Heart right ventricle (tissue), 16 donors: ENCODE results near the gene IFITM1. TPM values are rescaled to one million over a fixed set of nuclear protein-coding genes. Genes with fewer than 3 reads are reported as not detected.
"Not testable (repeated sequence)": the region's sequence is repeated elsewhere in the genome, so short reads cannot be mapped to it uniquely, and the experiment has no call there.

Source experiments
- ATAC-seq, 8 donors: fragments of 200-7000 bp; cut with Tn5 transposase; one replicate each; pipeline ENCODE4 v1.9.1; 2020; ENCODE audit warnings: mild to moderate bottlenecking in 8 of 8, moderate library complexity in 8 of 8, moderate number of reproducible peaks in 1 of 8
- DNase-seq, 2 donors: peaks; one replicate each; pipeline ENCODE4 v3.0.0-alpha.2; 2020
- H3K27ac ChIP-seq, 10 donors: fragments of 200-600 bp; sonication (generic) in 2 of 10; one replicate each; pipeline versions ENCODE4 v1.5.0 to v1.8.0; 2020 to 2022; ENCODE audit warnings: mild to moderate bottlenecking in 3 of 10
- H3K27me3 ChIP-seq, 7 donors: fragments of 200-600 bp; one replicate each; pipeline ENCODE4 v1.8.0; 2021 to 2022; ENCODE audit warnings: mild to moderate bottlenecking in 2 of 7
- H3K36me3 ChIP-seq, 9 donors: fragments of 200-600 bp; sonication (generic) in 1 of 9; one replicate each; pipeline versions ENCODE4 v1.5.0 to v1.8.0; 2020 to 2022; ENCODE audit warnings: mild to moderate bottlenecking in 2 of 9
- H3K4me1 ChIP-seq, 9 donors: fragments of 200-600 bp; sonication (generic) in 1 of 9; one replicate each; pipeline versions ENCODE4 v1.5.0 to v1.8.0; 2020 to 2022; ENCODE audit warnings: mild to moderate bottlenecking in 4 of 9
- H3K4me3 ChIP-seq, 10 donors: fragments of 200-600 bp; sonication (generic) in 2 of 10; one replicate each; pipeline versions ENCODE4 v1.5.0 to v1.8.0; 2020 to 2022; ENCODE audit warnings: mild to moderate bottlenecking in 7 of 10, moderate library complexity in 2 of 10
- H3K9me3 ChIP-seq, 11 donors: fragments of 200-600 bp in 10 of 11; sonication (generic) in 2 of 11; one replicate each; pipeline versions ENCODE4 v1.5.0 to v1.8.0; 2013 to 2022; ENCODE audit warnings: mild to moderate bottlenecking in 2 of 11, control low read depth in 1 of 11, moderate library complexity in 1 of 11
- CTCF ChIP-seq, 9 donors: fragments of 200-600 bp; sonication (generic) in 2 of 9; IDR thresholded peaks; one replicate each; pipeline versions ENCODE4 v1.5.0 to v1.8.0; 2021 to 2022; ENCODE audit warnings: antibody characterized with exemption in 9 of 9, mild to moderate bottlenecking in 5 of 9, moderate library complexity in 1 of 9
- WGBS, 2 donors: extraction: QIAGEN DNeasy Blood & Tissue Kit; methylation state at CpG; one replicate each; pipeline ENCODE4 v1.1.7; 2013; ENCODE audit warnings: inconsistent platforms in 1 of 2; 5-methylcytosine and 5-hydroxymethylcytosine counted together
- intact Hi-C, 10 donors: fragments of 100-400 bp; cut with DNase I; formaldehyde crosslinking; loops; one replicate each; pipeline versions ENCODE4 v1.11.1 to v1.14.2; 2022
- polyA plus RNA-seq, 2 donors: library from polyadenylated mRNA; stranded (reverse); fragments of 200-250 nt; gene quantifications; one replicate each; pipeline ENCODE4 v1.2.3, GENCODE V29; 2013
- total RNA-seq, 10 donors: library from RNA; stranded (reverse); fragmentation: NEBNext Ultra II Directional in 3 of 10; extraction: Animal tissue kit (Norgen Biotek cat#: 25700) in 3 of 10; gene quantifications; one replicate each; pipeline versions ENCODE4 v1.2.1 to v1.2.4, GENCODE V29; 2021 to 2023
- donor health status: Arrhythmogenic right ventricular cardiomyopathy.
- donor health status: ischemic (EF 13 %, LVEDD 7.1; RV severe dilation, severe dysfunction).
- donor health status: healthy with polysubstance abuse.
- donor health status: DM: no; HTN: yes; CAD: no.
- donor health status: DM: no; HTN: no; CAD: no.
- donor health status: ischemic (EF 25% LVEDD 6.9; RV normal size, moderate dysfunction).
- donor health status: ischemic (EF 25% LVEDD 5.7; RV mildly dilated, moderate dysfunction).
- donor health status: healthy.
- donor health status: DM: yes; HTN: yes; CAD: no.
- donor health status: Ischemic cardiomyopathy.
- donor health status: ischemic (EF 35%, LVEDD 5.7; RV mildly dilated, moderate dysfunction).
- donor health status: nonischemic (EF 11% LVEDD 7.7; RV severe dilation, severe dysfunction).
- donor health status: DM: yes; HTN: yes; CAD: no.
- donor health status: PGD.
- donor health status: ischemic (EF 29% LVEDD 5.4; RV normal size, mild dysfunction).
- donor health status: nonischemic (EF 23%, LVEDD 6.1; RV moderate dilation, normal function).

The IFITM1 gene
- total and polyA plus RNA-seq, 12 donors = 51.6 to 427 (median 120) TPM

GRCh38 chr11:268716-269145 lies 45.1 kb upstream of the IFITM1 start:
- peaks cover 0 to 32% (median 15%) of the 10 kb centered on the region in 7 donors for H3K27me3 ChIP-seq
- peak; percentile 59 to 85 (median 80) for ATAC-seq
- peak overlapping the region in 6 of 10 donors; percentile 11 to 55 (median 34) for H3K4me3 ChIP-seq
- H3K36me3 ChIP-seq, intact Hi-C loops: not testable (repeated sequence)
- H3K9me3 ChIP-seq = peaks cover 0 to 11% (median 5%) of the 10 kb centered on the region in 11 donors
- TF ChIP-seq CTCF (IDR thresholded peaks at IDR 0.05) = peak in 1 of 9 donors; percentile 15
- 61 to 63% methylated on average over 16 of the region's 16 CpGs for WGBS, 2 donors
- H3K4me1 ChIP-seq = peaks cover 0 to 35% (median 0%) of the 10 kb centered on the region in 9 donors
- peak overlapping the region in 9 of 10 donors; percentile 9 to 97 (median 58) for H3K27ac ChIP-seq
- peak in 1 of 2 donors; percentile 46 for DNase-seq

GRCh38 chr11:269146-269890 lies 44.5 kb upstream of the IFITM1 start:
- ATAC-seq (peak in 7 of 8 donors; percentile 32 to 63 (median 49)), DNase-seq (no peak)
- H3K4me1 ChIP-seq = peaks cover 0 to 35% (median 0%) of the 10 kb centered on the region in 9 donors
- H3K4me3 ChIP-seq = peak overlapping the region in 4 of 10 donors; percentile 11 to 55 (median 36)
- WGBS, 2 donors = 56 to 59% methylated on average over 21 of the region's 21 CpGs
- peaks cover 0 to 11% (median 5%) of the 10 kb centered on the region in 11 donors for H3K9me3 ChIP-seq
- H3K27ac ChIP-seq = peak overlapping the region in 8 of 10 donors; percentile 9 to 97 (median 57)
- H3K36me3 ChIP-seq = no peaks in the 10 kb centered on the region
- intact Hi-C loops = no loop called here
- H3K27me3 ChIP-seq = peaks cover 0 to 32% (median 15%) of the 10 kb centered on the region in 7 donors
- no peak for TF ChIP-seq CTCF (IDR thresholded peaks at IDR 0.05)

DNA sequence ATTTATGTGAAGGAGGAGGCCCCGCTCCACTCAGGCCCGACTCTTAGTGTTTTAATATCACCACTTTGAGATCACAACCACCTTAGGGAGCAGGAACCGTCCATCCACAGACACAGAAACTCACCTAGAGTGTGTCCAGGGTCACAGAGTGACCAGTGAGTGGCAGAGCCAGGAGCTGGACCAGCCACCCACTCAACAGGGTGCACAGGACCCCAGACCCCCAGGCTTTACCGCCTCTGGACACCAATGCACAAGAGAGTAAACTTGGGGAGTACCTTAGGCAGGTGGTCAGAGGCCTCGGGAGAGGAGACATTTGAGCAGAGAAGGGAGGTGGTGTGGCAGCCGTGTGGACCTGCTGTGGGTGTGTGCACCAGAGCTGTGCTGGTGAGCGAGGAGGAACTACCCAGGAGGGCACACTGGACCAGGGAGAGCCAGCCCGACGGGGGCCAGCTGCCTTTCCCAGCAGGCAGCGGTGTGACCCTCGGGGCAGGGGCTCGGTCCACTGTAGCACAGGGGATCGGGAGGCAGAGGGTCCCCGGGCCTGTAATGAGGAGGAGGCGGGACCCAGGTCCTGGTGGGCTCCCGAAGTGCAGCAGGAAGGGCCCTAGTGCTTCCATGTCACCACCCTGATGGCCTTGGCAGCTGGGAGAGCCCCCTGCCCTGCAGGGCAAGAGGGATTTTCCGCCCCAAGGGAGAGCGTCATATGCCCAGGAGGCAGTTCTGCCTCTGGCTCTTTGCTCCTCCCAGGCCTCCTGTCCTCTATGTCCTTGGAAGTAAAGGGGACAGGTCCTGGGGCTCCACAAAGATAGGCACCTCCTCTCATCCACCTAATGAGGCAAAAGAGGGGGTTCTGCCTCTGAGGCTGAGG lies 43.2 kb upstream of the IFITM1 start:
- Histone ChIP-seq H3K9me3 (peaks cover 0 to 8% (median 3%) of the 10 kb centered on the region in 11 donors), H3K4me1 (peaks cover 0 to 35% (median 0%) of the 10 kb centered on the region in 9 donors), H3K27me3 (peaks cover 0 to 35% (median 15%) of the 10 kb centered on the region in 7 donors), H3K36me3 (no peaks in the 10 kb centered on the region), H3K27ac (peak overlapping the region in 2 of 10 donors; percentile 22 to 97), H3K4me3 (no peak overlapping the region)
- ATAC-seq (no peak), DNase-seq (no peak)
- intact Hi-C loops = no loop called here
- 75 to 81% methylated on average over 18 of the region's 18 CpGs for WGBS, 2 donors
- no peak for TF ChIP-seq CTCF (IDR thresholded peaks at IDR 0.05)

DNA sequence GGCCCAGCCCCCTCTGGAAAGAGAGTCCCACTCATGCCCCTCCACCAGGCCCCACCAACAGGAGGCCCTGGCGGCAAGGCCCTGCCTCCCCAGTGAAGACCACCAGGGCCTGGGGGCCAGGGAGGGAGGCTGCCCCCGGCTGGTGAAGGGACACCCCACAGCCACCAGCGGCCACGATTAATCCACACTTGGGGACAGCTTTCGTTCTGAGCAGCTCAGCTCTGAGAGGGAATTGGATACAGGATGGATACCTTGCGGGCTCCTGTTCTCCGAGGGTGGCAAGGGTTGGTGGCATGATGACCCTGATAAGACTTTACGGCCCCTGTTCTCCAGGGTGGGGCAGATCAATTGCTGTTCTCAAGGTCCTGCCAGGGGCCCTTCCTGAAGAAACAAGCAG lies 42.5 kb upstream of the IFITM1 start:
- Histone ChIP-seq H3K27me3 (peaks cover 0 to 40% (median 15%) of the 10 kb centered on the region in 7 donors), H3K4me3 (no peak overlapping the region), H3K4me1 (peaks cover 0 to 35% (median 0%) of the 10 kb centered on the region in 9 donors), H3K9me3 (peaks cover 0 to 4% (median 0%) of the 10 kb centered on the region in 11 donors), H3K27ac (peak overlapping the region in 1 of 10 donors; percentile 97), H3K36me3 (no peaks in the 10 kb centered on the region)
- 67 to 80% methylated on average over 8 of the region's 8 CpGs for WGBS, 2 donors
- no peak for TF ChIP-seq CTCF (IDR thresholded peaks at IDR 0.05)
- intact Hi-C loops = no loop called here
- ATAC-seq (no peak), DNase-seq (no peak)
